OCI-LY7 (cell line): ENCODE data around the gene CA5A. TPM values are rescaled to one million over a fixed set of nuclear protein-coding genes. Genes with fewer than 3 reads are reported as not detected.

ENCODE experiments used
- BruUV-seq: library from RNA; stranded (reverse); fragments of 400-500 nt; replicated peaks from 2 replicates; lab custom pipeline; 2021; lab: Mats Ljungman, UMichigan
- CTCF ChIA-PET: fragments of 300-600 bp; sonication (Branson Sonifier 250); formaldehyde crosslinking; loops from one replicate; lab custom pipeline; 2022; ENCODE audit warnings: antibody characterized with exemption; ENCODE audit not compliant: unreplicated experiment; lab: Charles Lee
- POLR2A ChIA-PET: fragments of 300-600 bp; sonication (Branson Sonifier 250); formaldehyde crosslinking; loops from one replicate; lab custom pipeline; 2022; ENCODE audit warnings: antibody characterized with exemption; lab: Charles Lee
- DNase-seq: peaks from one replicate; pipeline ENCODE4 v3.0.0-alpha.2; 2015; ENCODE audit warnings: low spot score
- H2AFZ ChIP-seq: fragments of 200-600 bp; sonication (generic), shearing (Covaris generic); 2 replicates; pipeline ENCODE4 v1.6.1; 2014; ENCODE audit warnings: mild to moderate bottlenecking, antibody characterized with exemption, low read length, moderate library complexity
- H3K27ac ChIP-seq: fragments of 200-600 bp; sonication (generic); 2 replicates; pipeline ENCODE4 v1.5.1; 2014; ENCODE audit warnings: mixed run types, low read depth, mild to moderate bottlenecking, moderate library complexity, low read length, inconsistent platforms; ENCODE audit not compliant: poor library complexity, severe bottlenecking
- H3K36me3 ChIP-seq: fragments of 200-600 bp; sonication (generic); 2 replicates; pipeline ENCODE4 v1.6.1; 2014; ENCODE audit warnings: mild to moderate bottlenecking, antibody characterized with exemption, low read length, moderate library complexity, mixed read lengths; ENCODE audit not compliant: insufficient read depth
- H3K4me1 ChIP-seq: fragments of 200-600 bp; sonication (generic); 2 replicates; pipeline ENCODE4 v1.5.1; 2014; ENCODE audit warnings: mild to moderate bottlenecking, low read length; ENCODE audit not compliant: insufficient read depth, poor library complexity, severe bottlenecking
- H3K4me2 ChIP-seq: fragments of 200-600 bp; sonication (generic); 2 replicates; pipeline ENCODE4 v1.6.1; 2014; ENCODE audit warnings: mild to moderate bottlenecking, low read length
- H3K4me3 ChIP-seq: fragments of 200-600 bp; sonication (generic); 2 replicates; pipeline ENCODE4 v1.5.1; 2014; ENCODE audit warnings: mild to moderate bottlenecking, low read depth, low read length; ENCODE audit not compliant: poor library complexity, severe bottlenecking
- H3K79me2 ChIP-seq: fragments of 200-600 bp; sonication (generic); 2 replicates; pipeline ENCODE4 v1.6.1; 2016; ENCODE audit warnings: low read depth, mild to moderate bottlenecking, low read length, moderate library complexity, mixed read lengths; ENCODE audit not compliant: insufficient read depth
- H3K9me2 ChIP-seq: fragments of 200-600 bp; sonication (generic); 2 replicates; pipeline ENCODE4 v1.6.1; 2016; ENCODE audit warnings: mild to moderate bottlenecking, low read length, mixed read lengths; ENCODE audit not compliant: insufficient read depth
- H3K9me3 ChIP-seq: fragments of 200-600 bp; sonication (generic); 2 replicates; pipeline ENCODE4 v1.6.1; 2014; ENCODE audit warnings: mild to moderate bottlenecking, mixed run types, low read length, mixed read lengths
- H4K20me1 ChIP-seq: fragments of 200-600 bp; sonication (generic); 2 replicates; pipeline ENCODE4 v1.6.1; 2014; ENCODE audit warnings: mild to moderate bottlenecking, antibody characterized with exemption, low read length, moderate library complexity, mixed read lengths; ENCODE audit not compliant: insufficient read depth
- CTCF ChIP-seq: fragments of 200-600 bp; sonication (generic); conservative IDR thresholded peaks from 2 replicates; pipeline ENCODE4 v1.5.1; 2014; ENCODE audit warnings: mild to moderate bottlenecking, antibody characterized with exemption, low read length, moderate library complexity, mixed read lengths
- EZH2phosphoT487 ChIP-seq: fragments of 200-600 bp; sonication (generic); IDR thresholded peaks from 2 replicates; pipeline ENCODE4 v1.6.1; 2018; ENCODE audit warnings: low read depth, borderline replicate concordance, mild to moderate bottlenecking, mixed run types, antibody characterized with exemption, low read length, moderate library complexity, mixed read lengths
- intact Hi-C: fragments of 100-400 bp; cut with micrococcal nuclease; formaldehyde crosslinking; loops from one replicate; pipeline ENCODE4 v1.10.0; 2022; ENCODE audit not compliant: unreplicated experiment
- total RNA-seq, 2 experiments: library from RNA; depleted of rRNA in 1 of 2; stranded (reverse); fragments of >200 nt in 1 of 2; shearing (Covaris generic) in 1 of 2; gene quantifications; 2 replicates each; pipeline ENCODE4 v1.2.3, GENCODE V29; 2014 to 2022

Gene CA5A
- total RNA-seq, 2 experiments from 2014 or later = not detected

- ChIA-PET CTCF (no interaction called here), POLR2A (interaction anchor here (0.7 to 1.2 kb wide), 3 partner anchors 10 to 75 kb away, joined by 3 to 5 read pairs (median 3); no protein-coding TSS in a partner anchor)
- peak overlapping the region; percentile 85 for H3K27ac ChIP-seq
- H3K9me2 ChIP-seq = no peaks in the 10 kb centered on the region
- H3K9me3 ChIP-seq = no peaks in the 10 kb centered on the region
- intact Hi-C loops = no loop called here
- H3K79me2 ChIP-seq = peaks cover 93% of the 10 kb centered on the region
- BruUV-seq = no TSS peak
- peaks cover 100% of the 10 kb centered on the region for H3K4me1 ChIP-seq
- peak overlapping the region; percentile 72 for H3K4me2 ChIP-seq
- H3K36me3 ChIP-seq = peaks cover 92% of the 10 kb centered on the region
- no peak for DNase-seq
- peak overlapping the region; percentile 58 for H3K4me3 ChIP-seq
- no peak overlapping the region for H2AFZ ChIP-seq
- peaks cover 8% of the 10 kb centered on the region; the same call in 1 of the 2 replicates for H4K20me1 ChIP-seq
- no peak for TF ChIP-seq CTCF
- TF ChIP-seq EZH2phosphoT487 = no peak
These were observed 81.2 kb downstream of the CA5A start for GRCh38 chr16:87854907-87855683.

GRCh38 chr16:87854053-87854906 lies 82.0 kb downstream of the CA5A start:
- Histone ChIP-seq H3K9me3 (no peaks in the 10 kb centered on the region), H2AFZ (no peak overlapping the region), H3K4me2 (peak overlapping the region; percentile 72), H3K79me2 (peaks cover 92% of the 10 kb centered on the region), H3K4me3 (peak overlapping the region; percentile 58), H3K4me1 (peaks cover 99% of the 10 kb centered on the region), H3K36me3 (peaks cover 92% of the 10 kb centered on the region), H3K27ac (peak overlapping the region; percentile 85), H3K9me2 (no peaks in the 10 kb centered on the region), H4K20me1 (peaks cover 14% of the 10 kb centered on the region; the same call in 1 of the 2 replicates)
- TF ChIP-seq EZH2phosphoT487 = no peak
- no peak for TF ChIP-seq CTCF
- ChIA-PET CTCF (no interaction called here), POLR2A (interaction anchor here (0.7 to 4.0 kb wide), 4 partner anchors 11 to 74 kb away, joined by 3 to 34 read pairs (median 4); no protein-coding TSS in a partner anchor)
- TSS peak; percentile 99 for BruUV-seq
- no peak for DNase-seq
- intact Hi-C loops = no loop called here
